IPS-18a (cell line): ENCODE measurements around the gene OSBPL8.
A peak's percentile ranks its signal among the peaks of the same experiment; 100 is the strongest.

ENCODE experiments used
- H3K27ac ChIP-seq: one replicate; pipeline ENCODE4 v1.5.1; 2013; ENCODE audit warnings: low read length
- H3K27me3 ChIP-seq: one replicate; pipeline ENCODE4 v1.6.1; 2013; ENCODE audit warnings: mild to moderate bottlenecking, low read length; ENCODE audit not compliant: control insufficient read depth, insufficient read depth
- H3K36me3 ChIP-seq: one replicate; pipeline ENCODE4 v1.6.1; 2013; ENCODE audit warnings: low read depth, low read length; ENCODE audit not compliant: control insufficient read depth
- H3K4me1 ChIP-seq: one replicate; pipeline ENCODE4 v1.6.1; 2013; ENCODE audit warnings: low read depth, low read length; ENCODE audit not compliant: control insufficient read depth
- H3K4me3 ChIP-seq: one replicate; pipeline ENCODE4 v1.5.1; 2013; ENCODE audit warnings: low read length
- H3K9ac ChIP-seq: one replicate; pipeline ENCODE4 v1.6.1; 2013; ENCODE audit warnings: mild to moderate bottlenecking, low read length, moderate library complexity
- H3K9me3 ChIP-seq: one replicate; pipeline ENCODE4 v1.6.1; 2013; ENCODE audit warnings: low read depth, low read length; ENCODE audit not compliant: control insufficient read depth

The OSBPL8 gene

DNA sequence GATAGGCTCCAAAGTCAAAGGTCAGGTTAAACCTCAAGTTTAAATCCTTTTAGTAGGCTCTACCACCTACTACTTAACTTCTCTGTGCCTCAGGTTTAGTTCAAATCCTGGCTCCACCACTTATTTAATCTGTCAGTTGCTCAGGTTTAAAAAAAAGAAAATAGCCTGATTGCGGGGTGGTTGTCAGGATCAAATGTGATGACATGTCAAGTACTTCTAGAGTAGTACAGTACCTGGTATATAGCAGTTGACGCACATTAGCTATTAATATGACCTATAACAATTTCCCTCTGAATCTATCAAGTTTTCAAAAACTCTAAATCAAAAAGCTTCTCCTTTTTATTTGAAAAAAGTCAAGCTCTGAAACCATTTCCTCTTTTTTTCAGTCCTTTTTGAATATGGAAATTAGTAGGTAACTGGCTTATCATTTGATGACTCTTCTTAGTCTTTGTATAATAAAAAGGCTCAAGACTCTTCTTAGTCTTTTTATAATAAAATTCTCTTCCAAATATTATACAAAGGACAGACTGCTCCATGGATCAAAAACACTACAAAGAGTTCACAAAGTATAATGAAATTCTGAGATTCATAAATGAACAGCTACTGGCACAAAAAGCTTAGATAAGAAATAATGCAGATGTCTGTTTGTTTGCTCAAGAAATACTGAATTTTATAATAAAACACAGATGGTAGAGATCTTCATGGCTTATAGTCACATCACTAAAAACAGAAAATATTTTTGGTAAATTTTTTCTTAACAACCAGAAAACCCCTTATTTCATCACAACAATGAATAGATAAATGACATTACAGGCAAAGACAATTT lies 5.0 kb downstream of the OSBPL8 start:
- Histone ChIP-seq H3K4me3 (no peak overlapping the region), H3K27ac (no peak overlapping the region), H3K36me3 (no peaks in the 10 kb centered on the region), H3K27me3 (no peaks in the 10 kb centered on the region), H3K4me1 (peaks cover 4% of the 10 kb centered on the region), H3K9me3 (no peaks in the 10 kb centered on the region), H3K9ac (no peak overlapping the region)

DNA sequence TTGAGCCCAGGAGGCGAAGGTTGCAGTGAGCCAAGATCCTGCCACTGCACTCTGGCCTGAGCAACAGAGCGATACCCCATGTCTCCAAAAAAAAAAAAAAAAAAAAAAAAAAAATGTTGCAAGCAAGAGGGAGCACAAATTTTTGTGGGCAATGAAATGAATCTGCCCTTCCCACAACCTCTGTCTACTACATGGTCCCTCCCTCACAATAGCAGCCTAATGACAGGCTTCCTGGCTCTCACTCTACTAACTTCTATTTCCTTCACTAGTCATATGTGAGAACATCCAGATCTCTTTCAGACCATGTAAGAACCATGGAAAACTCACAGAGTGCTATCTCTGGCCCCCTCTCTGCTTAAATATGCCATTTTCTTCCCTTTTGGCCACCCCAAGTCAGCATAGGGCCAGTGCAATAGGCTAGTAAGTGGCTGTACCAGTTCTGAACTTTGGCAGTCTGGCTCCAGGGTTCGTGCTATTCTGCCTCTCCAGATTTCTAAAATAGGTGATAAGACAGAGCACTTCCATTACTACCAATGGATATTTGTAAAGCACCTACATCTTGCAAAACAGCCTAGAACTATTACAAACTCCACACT lies 7.1 kb downstream of the OSBPL8 start:
- H3K9ac ChIP-seq = no peak overlapping the region
- H3K4me1 ChIP-seq = peaks cover 19% of the 10 kb centered on the region
- H3K9me3 ChIP-seq = no peaks in the 10 kb centered on the region

DNA sequence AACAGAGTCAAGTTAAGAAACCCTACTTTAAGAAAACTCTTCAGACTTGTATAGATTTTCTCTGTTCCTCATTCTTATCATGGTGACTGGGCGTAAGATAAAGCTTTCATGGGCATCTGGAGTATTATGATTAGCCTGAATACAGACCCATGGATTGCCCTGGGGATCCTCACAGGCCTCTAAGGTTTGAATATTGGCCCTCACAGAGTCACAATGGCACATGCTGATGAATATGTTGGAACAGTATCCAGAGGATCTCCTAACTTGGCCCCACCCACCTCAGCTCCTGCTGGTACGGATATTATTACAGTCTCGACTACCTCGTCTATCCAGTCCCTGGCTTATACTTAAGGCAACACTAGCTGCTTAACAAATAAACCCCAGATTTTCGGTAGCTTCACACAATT lies 8.1 kb downstream of the OSBPL8 start:
- Histone ChIP-seq H3K9ac (no peak overlapping the region), H3K4me3 (no peak overlapping the region), H3K36me3 (no peaks in the 10 kb centered on the region), H3K4me1 (peaks cover 29% of the 10 kb centered on the region), H3K9me3 (no peaks in the 10 kb centered on the region), H3K27ac (no peak overlapping the region), H3K27me3 (no peaks in the 10 kb centered on the region)

More for the DNA sequence above, 7.1 kb downstream of the OSBPL8 start:
- no peaks in the 10 kb centered on the region for H3K27me3 ChIP-seq
- H3K36me3 ChIP-seq = no peaks in the 10 kb centered on the region
- no peak overlapping the region for H3K4me3 ChIP-seq
- no peak overlapping the region for H3K27ac ChIP-seq

DNA sequence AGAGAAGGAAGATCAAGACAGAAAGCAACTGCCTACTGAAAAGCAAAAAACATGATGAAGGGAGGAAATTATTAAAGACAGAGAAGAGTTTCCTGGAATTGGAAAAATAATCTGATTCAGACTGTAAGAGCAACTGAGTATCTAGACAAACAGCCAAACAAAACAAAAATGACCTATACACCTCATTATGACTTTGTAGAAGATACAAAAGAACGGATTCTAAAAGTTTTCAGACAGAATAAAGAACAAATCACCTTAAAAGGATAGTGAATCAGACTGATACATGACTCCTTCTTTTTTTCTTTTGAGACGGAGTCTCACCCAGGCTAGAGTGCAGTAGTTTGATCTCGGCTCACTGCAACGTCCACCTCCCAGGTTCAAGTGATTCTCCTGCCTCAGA lies 10.4 kb downstream of the OSBPL8 start:
- Histone ChIP-seq H3K9ac (no peak overlapping the region), H3K4me1 (peaks cover 52% of the 10 kb centered on the region), H3K36me3 (no peaks in the 10 kb centered on the region), H3K4me3 (no peak overlapping the region), H3K27me3 (no peaks in the 10 kb centered on the region), H3K27ac (no peak overlapping the region), H3K9me3 (no peaks in the 10 kb centered on the region)

DNA sequence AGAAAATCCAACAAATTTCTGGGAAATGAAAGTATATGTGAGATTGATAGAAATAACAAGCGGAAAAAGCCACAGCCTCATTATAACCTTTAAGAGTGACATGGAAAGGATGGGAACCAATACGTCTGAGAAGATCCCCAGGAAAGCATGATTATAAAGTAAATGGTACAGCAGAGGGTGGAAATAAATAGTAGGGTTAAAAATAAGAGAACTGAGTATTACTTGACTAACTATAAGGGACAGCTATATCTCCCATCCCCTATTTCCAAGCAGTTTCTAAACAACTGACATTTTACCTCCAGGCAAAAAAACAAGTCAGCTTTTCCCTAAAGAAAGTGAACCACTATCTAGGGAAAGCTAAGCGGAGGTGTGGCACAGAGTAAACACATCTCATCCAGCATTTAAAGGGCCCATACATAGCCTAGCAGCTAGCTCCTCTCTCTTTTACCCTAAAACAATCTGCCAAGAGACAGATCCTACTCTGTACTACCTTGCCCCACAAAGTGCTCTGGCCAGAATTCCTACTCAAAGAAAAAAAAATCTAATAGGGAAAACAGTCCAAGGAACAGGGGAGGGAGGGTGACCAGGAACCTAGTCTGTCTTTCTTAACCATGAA lies 11.2 kb downstream of the OSBPL8 start:
- no peaks in the 10 kb centered on the region for H3K36me3 ChIP-seq
- H3K9me3 ChIP-seq = no peaks in the 10 kb centered on the region
- no peak overlapping the region for H3K4me3 ChIP-seq
- no peak overlapping the region for H3K27ac ChIP-seq
- H3K4me1 ChIP-seq = peaks cover 56% of the 10 kb centered on the region
- H3K9ac ChIP-seq = no peak overlapping the region
- H3K27me3 ChIP-seq = no peaks in the 10 kb centered on the region

DNA sequence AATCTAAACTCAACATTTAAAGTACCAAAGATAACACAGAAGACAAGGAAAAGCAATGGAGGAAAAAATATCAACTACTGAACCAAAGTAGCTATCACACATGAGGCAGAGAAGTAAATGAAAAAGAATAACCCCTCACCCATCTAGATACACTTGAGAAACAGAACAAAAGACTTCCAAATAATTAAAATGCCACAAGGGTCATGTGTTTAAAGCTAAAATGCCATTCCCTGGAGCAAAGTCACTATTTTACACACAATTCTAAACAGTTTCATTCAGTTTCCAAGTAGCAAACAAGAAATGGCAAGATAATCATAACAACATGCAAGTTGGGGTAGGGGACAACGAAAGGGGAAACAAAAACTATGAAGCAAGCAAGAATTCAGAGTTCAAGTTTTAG lies 12.0 kb downstream of the OSBPL8 start:
- peak overlapping the region; percentile 11 for H3K4me3 ChIP-seq
- no peak overlapping the region for H3K9ac ChIP-seq
- H3K27me3 ChIP-seq = no peaks in the 10 kb centered on the region
- no peaks in the 10 kb centered on the region for H3K9me3 ChIP-seq
- no peak overlapping the region for H3K27ac ChIP-seq
- peaks cover 56% of the 10 kb centered on the region for H3K4me1 ChIP-seq
- H3K36me3 ChIP-seq = no peaks in the 10 kb centered on the region

DNA sequence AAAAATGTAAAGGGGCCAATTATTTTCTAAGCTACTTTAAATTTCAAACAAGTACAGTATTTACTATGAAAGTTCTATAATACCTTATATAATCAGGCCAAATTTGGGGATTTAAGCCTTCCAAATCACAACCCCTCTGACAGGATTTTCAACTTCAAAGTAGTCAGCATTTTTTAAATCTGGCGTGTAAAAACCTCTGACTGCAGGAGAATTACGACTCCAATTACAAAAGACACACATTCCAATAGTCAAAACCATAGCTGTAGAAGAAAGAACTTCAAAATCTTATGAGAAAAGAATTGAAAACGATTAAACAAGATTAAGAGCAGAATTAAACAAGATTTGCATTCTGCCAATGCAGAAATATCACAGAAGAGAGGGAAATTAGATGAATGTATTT lies 12.7 kb downstream of the OSBPL8 start:
- Histone ChIP-seq H3K4me1 (peaks cover 54% of the 10 kb centered on the region), H3K4me3 (no peak overlapping the region), H3K27me3 (no peaks in the 10 kb centered on the region), H3K9ac (no peak overlapping the region), H3K36me3 (no peaks in the 10 kb centered on the region), H3K27ac (no peak overlapping the region), H3K9me3 (no peaks in the 10 kb centered on the region)

DNA sequence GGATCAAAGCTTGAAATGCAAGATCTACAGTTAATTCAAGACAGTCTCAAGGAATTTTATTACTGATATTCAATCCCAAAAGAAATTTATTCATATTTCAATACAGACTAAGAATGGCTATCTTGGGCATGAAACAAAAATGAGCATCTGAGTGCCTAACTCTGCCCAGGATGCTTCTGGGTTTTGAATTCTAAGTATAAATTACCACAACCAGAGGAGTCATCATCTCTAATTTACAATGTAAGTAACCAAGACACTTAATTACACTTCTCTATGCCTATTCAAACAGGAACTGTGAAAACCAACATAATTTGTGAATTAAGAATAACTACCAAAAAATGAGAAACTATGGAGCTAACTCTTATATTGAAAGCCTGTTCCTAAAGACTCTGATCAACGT lies 14.1 kb downstream of the OSBPL8 start:
- H3K9ac ChIP-seq = no peak overlapping the region
- no peaks in the 10 kb centered on the region for H3K27me3 ChIP-seq
- peaks cover 53% of the 10 kb centered on the region for H3K4me1 ChIP-seq
- no peaks in the 10 kb centered on the region for H3K36me3 ChIP-seq
- H3K27ac ChIP-seq = no peak overlapping the region
- no peaks in the 10 kb centered on the region for H3K9me3 ChIP-seq
- no peak overlapping the region for H3K4me3 ChIP-seq

DNA sequence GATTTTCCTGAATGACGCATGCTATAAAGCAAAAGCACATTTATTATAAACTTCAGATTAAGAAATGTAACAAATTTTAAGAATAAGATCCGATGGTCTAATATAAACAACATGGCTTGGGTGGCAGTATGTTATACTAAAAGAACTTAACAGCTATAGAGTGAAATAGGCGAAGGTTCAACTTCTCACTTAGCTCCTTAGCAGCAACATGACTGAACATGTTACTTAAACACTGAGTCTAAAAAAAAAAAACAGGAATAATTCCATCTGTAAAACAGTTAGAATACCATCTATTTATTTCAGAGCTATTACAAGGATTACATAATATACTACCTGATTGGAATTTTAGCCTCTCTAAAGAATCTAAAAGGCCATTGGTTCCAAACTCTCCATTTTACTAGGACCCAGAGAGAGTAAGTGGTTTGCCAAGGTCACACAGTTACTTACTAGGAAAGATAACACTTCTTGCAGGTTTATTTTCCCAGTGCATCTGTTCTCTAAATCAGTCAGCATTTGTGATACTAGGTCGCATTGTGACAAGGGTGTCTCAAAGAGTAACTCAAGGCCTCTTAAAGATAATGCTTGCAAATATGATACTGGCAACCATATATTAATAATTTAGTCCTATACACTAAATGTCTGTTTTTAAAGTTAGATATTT lies 14.8 kb downstream of the OSBPL8 start:
- H3K27me3 ChIP-seq = no peaks in the 10 kb centered on the region
- H3K27ac ChIP-seq = no peak overlapping the region
- no peaks in the 10 kb centered on the region for H3K36me3 ChIP-seq
- H3K4me3 ChIP-seq = no peak overlapping the region
- H3K9ac ChIP-seq = no peak overlapping the region
- H3K9me3 ChIP-seq = no peaks in the 10 kb centered on the region
- H3K4me1 ChIP-seq = peaks cover 60% of the 10 kb centered on the region

DNA sequence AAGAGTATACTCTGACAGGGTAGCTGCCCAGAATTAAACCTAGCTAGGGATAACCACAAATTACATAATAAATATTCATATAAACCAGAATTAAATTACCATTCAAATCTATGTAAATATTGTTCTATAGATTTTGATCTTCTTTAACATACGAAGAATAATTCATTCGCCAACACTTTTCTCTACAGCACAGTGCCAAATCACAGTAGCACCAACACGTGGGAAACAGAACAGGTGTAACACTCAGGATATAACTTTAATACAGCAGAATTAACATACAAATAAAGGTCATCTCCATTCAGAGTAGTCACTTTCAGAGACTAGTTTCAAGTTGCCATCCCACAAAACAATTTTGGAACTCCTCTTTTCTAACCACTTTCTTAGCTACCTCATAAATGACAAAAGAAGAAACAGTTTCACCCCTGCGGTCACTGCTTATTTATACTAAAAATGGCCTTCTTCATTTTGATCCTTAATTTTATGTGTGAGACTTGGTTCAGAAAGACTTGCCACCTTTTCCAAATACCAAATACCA lies 15.7 kb downstream of the OSBPL8 start:
- H3K27ac ChIP-seq = no peak overlapping the region
- H3K9ac ChIP-seq = no peak overlapping the region
- no peak overlapping the region for H3K4me3 ChIP-seq
- no peaks in the 10 kb centered on the region for H3K36me3 ChIP-seq
- H3K4me1 ChIP-seq = peaks cover 59% of the 10 kb centered on the region
- no peaks in the 10 kb centered on the region for H3K27me3 ChIP-seq
- no peaks in the 10 kb centered on the region for H3K9me3 ChIP-seq

DNA sequence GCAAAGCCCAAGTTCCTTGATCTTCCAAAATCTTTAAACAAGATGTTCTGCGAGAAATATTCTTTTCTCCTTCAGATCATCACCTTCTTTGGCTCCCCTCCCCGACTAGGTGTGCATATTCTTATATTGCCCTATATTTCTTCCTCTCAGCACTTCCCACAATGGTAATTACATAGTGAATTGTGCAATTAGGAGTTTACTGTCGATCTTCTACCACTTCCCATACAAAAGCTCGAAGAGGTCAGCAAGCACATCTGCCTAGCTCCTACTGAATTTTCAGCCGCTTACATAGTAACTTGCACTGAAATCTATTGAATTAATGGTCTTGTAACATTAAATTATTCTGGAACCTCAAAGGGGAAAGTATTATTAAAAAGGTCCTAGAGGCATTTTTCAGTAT lies 16.7 kb downstream of the OSBPL8 start:
- H3K27me3 ChIP-seq = no peaks in the 10 kb centered on the region
- no peak overlapping the region for H3K4me3 ChIP-seq
- H3K36me3 ChIP-seq = no peaks in the 10 kb centered on the region
- no peak overlapping the region for H3K27ac ChIP-seq
- no peaks in the 10 kb centered on the region for H3K9me3 ChIP-seq
- peaks cover 49% of the 10 kb centered on the region for H3K4me1 ChIP-seq
- H3K9ac ChIP-seq = no peak overlapping the region
